Stimulated activated CD8-positive, alpha-beta memory T cell treated with anti-CD3 and anti-CD28 coated beads, Interleukin-12 subunit alpha, Interleukin-12 subunit beta, amount 100 ng/mL, for 24 hours (primary cell): ENCODE data around the gene PNPLA3.

ENCODE experiments used
- DNase-seq: peaks from one replicate; pipeline ENCODE4 v3.0.0-alpha.2; 2020; ENCODE audit errors: extremely low read depth

The PNPLA3 gene

GRCh38 chr22:43992331-43992821 is 68.8 kb downstream of the PNPLA3 start:
- DNase-seq: no peak

DNA sequence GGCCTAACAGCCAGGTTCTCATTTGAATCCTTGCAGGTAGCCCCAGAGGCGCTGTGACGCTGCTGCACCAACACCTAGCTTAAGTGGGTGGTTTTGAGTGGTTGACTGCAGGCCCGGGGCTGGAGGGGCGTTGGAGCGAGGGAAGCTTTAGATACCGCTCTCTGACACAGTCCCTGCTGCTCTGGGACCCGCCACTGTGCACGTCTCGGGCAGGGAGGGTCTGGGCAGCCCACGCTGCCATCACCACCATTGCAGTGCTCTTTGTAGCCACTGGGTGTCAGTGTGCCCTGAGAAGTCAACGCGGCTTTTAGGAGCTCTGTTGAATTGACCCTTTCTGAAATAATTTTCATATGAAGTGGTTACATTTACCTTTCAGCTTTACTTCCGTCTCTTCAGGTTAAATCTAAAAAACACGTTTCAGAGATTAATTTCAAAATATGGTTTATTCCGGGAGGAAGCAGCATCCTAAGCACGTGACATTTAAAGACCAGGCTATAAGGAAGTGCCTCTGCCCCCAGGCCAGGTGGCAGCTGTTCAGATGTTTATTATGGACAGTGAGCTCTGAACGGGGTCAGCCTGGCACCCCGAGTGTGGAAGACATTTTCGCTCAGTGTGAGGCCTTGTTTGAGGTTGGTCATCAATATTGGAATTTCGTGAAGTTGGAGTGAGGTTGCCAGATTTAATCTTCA is 69.6 kb downstream of the PNPLA3 start:
- peak; percentile 8 for DNase-seq

DNA sequence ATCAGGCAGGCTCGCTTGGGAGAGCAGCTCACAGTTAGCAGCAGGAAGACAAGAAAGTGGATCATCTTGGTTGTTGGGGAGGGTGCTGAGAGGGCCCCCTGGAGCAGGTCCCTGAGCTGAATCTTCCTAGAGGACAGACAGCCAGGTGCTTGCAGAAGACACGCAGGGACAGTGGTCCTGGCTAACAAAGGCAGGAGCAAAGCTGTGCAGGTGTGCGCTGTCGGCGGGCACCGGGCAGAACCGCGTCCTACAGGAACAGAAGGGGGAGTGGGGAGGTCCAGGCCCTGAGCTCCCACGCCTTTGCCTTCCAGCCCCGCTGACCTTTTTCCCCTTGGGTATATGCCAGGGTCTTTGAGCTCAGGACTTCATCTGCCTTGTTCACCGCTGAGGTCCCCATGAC is 70.4 kb downstream of the PNPLA3 start:
- no peak for DNase-seq

DNA sequence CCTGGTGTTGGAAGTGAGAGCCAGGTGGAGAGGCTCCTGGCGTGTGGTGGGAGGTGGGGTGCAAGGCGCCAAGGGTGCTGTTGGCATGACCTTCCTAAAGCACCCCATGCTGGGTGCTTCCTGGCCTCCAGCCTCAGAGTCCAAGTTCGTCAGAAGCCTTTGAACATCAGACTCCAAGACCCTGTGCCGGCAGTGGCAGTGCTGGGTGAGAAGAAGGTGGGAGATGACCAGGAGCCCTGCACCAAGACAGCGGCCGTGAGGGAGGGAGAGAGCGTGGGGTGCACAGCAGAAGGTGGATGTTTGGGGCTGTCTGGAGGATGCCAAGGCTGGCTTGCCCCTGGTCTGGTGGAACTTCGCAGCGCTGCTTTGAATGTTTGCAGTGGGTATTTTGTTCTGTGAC is 70.8 kb downstream of the PNPLA3 start:
- DNase-seq: no peak

GRCh38 chr22:43995057-43995685 is 71.6 kb downstream of the PNPLA3 start:
- DNase-seq: no peak

DNA sequence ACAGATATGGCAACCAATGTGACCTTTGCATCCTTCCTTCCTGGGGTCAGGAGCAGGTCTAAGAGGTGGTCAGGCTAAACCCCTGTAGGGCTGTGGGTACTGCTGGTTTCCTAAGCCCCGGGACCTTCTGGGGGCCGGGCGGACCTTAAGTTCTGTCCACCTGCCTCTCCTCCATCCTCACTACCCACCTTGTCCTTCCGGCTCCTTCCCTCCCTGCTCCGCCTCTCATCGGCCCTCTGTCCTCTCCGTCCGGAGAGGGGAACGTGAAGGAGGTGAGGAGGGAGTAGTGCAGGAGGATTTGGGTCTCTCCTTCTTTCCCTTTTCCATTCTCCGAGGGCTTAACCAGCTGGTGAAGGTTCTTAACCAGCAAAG is 72.2 kb downstream of the PNPLA3 start:
- no peak for DNase-seq

GRCh38 chr22:43996170-43996980 is 72.8 kb downstream of the PNPLA3 start:
- peak; percentile 36 for DNase-seq

DNA sequence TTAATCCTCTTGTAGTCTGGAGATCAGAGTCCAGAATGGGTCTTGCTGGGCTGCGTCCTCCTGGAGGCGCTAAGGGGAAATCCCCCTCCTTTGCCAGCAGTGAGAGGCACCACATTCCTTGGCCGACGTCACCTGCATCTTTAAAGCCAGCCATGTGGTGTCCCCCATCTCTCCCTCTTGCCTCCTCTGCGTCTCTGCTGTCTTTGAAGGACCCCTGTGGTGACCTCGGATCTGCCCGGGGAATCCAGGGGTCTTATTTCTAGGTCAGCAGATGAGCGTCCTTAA is 73.3 kb downstream of the PNPLA3 start:
- no peak for DNase-seq
